Stimulated activated naive CD8-positive, alpha-beta T cell treated with anti-CD3 and anti-CD28 coated beads, Interleukin-15, amount 100 ng/mL, for 72 hours (primary cell): Measurements from ENCODE around the gene AFDN.

Experiments
- ATAC-seq: fragments of 150-1000 bp; cut with Tn5 transposase; 2 replicates; pipeline ENCODE4 v1.10.0; 2021; ENCODE audit warnings: mild to moderate bottlenecking, moderate library complexity
- DNase-seq, 2 donors: peaks; one replicate each; pipeline ENCODE4 v3.0.0; 2021 to 2022
- H3K27ac Mint-ChIP-seq, 2 donors: one replicate each; pipeline ENCODE4 v1.8.0; 2022; ENCODE audit warnings: mild to moderate bottlenecking in 2 of 2, mixed read lengths in 2 of 2, moderate library complexity in 2 of 2
- H3K27me3 Mint-ChIP-seq: one replicate; pipeline ENCODE4 v1.8.0; 2022; ENCODE audit warnings: mixed read lengths
- H3K4me1 Mint-ChIP-seq: one replicate; pipeline ENCODE4 v1.8.0; 2022; ENCODE audit warnings: mild to moderate bottlenecking, mixed read lengths
- H3K4me3 Mint-ChIP-seq, 2 donors: one replicate each; pipeline ENCODE4 v1.8.0; 2022; ENCODE audit warnings: mild to moderate bottlenecking in 2 of 2, mixed read lengths in 2 of 2, moderate library complexity in 1 of 2
- H3K9me3 Mint-ChIP-seq, 2 donors: one replicate each; pipeline ENCODE4 v1.8.0; 2022; ENCODE audit warnings: mixed read lengths in 2 of 2

The AFDN gene

GRCh38 chr6:167824591-167825331 lies 1.9 kb upstream of the AFDN start:
- no peaks in the 10 kb centered on the region for H3K9me3 Mint-ChIP-seq
- H3K27me3 Mint-ChIP-seq = peaks cover 71% of the 10 kb centered on the region
- no peak overlapping the region for H3K4me3 Mint-ChIP-seq
- no peak for DNase-seq
- no peak for ATAC-seq
- H3K4me1 Mint-ChIP-seq = peaks cover 32% of the 10 kb centered on the region
- H3K27ac Mint-ChIP-seq = no peak overlapping the region

GRCh38 chr6:167825332-167826229 lies 1.1 kb upstream of the AFDN start:
- ATAC-seq (peak; percentile 36), DNase-seq (peak in 1 of 2 donors; percentile 32)
- H3K27ac Mint-ChIP-seq = peak overlapping the region in 1 of 2 donors; percentile 59
- peaks cover 72% of the 10 kb centered on the region for H3K27me3 Mint-ChIP-seq
- peaks cover 37% of the 10 kb centered on the region for H3K4me1 Mint-ChIP-seq
- H3K9me3 Mint-ChIP-seq = no peaks in the 10 kb centered on the region
- H3K4me3 Mint-ChIP-seq = peak overlapping the region; percentile 86 to 90

- Mint-ChIP-seq H3K4me3 (peak overlapping the region; percentile 86 to 90), H3K27ac (peak overlapping the region in 1 of 2 donors; percentile 90), H3K27me3 (peaks cover 69% of the 10 kb centered on the region), H3K9me3 (no peaks in the 10 kb centered on the region), H3K4me1 (peaks cover 45% of the 10 kb centered on the region)
- peak; percentile 90 for ATAC-seq
- peak; percentile 61 to 64 for DNase-seq
These were observed 348 bp upstream of the AFDN start for GRCh38 chr6:167826230-167826895.

- Mint-ChIP-seq H3K4me1 (peaks cover 56% of the 10 kb centered on the region), H3K4me3 (peak overlapping the region; percentile 87 to 89), H3K9me3 (no peaks in the 10 kb centered on the region), H3K27ac (peak overlapping the region in 1 of 2 donors; percentile 76), H3K27me3 (peaks cover 65% of the 10 kb centered on the region)
- ATAC-seq (peak; percentile 53), DNase-seq (peak; percentile 40)
These were observed 1.0 kb downstream of the AFDN start for GRCh38 chr6:167827583-167828324.

GRCh38 chr6:167828325-167828956 lies 1.7 kb downstream of the AFDN start:
- ATAC-seq = no peak
- H3K4me3 Mint-ChIP-seq = peak overlapping the region; percentile 87 to 89
- no peaks in the 10 kb centered on the region for H3K9me3 Mint-ChIP-seq
- peaks cover 65% of the 10 kb centered on the region for H3K27me3 Mint-ChIP-seq
- DNase-seq = no peak
- no peak overlapping the region for H3K27ac Mint-ChIP-seq
- peaks cover 62% of the 10 kb centered on the region for H3K4me1 Mint-ChIP-seq

GRCh38 chr6:167829513-167829912 lies 2.8 kb downstream of the AFDN start:
- H3K9me3 Mint-ChIP-seq = no peaks in the 10 kb centered on the region
- H3K4me1 Mint-ChIP-seq = peaks cover 70% of the 10 kb centered on the region
- ATAC-seq (no peak), DNase-seq (no peak)
- H3K27me3 Mint-ChIP-seq = peaks cover 66% of the 10 kb centered on the region
- H3K27ac Mint-ChIP-seq = no peak overlapping the region
- no peak overlapping the region for H3K4me3 Mint-ChIP-seq

- DNase-seq (no peak), ATAC-seq (no peak)
- peaks cover 52% of the 10 kb centered on the region for H3K27me3 Mint-ChIP-seq
- H3K27ac Mint-ChIP-seq = no peak overlapping the region
- H3K4me1 Mint-ChIP-seq = peaks cover 60% of the 10 kb centered on the region
- H3K4me3 Mint-ChIP-seq = peak overlapping the region; percentile 46 to 68
- H3K9me3 Mint-ChIP-seq = no peaks in the 10 kb centered on the region
These were observed 4.6 kb downstream of the AFDN start for GRCh38 chr6:167831281-167831828.

GRCh38 chr6:167832497-167833395 lies 6.0 kb downstream of the AFDN start:
- peak overlapping the region; percentile 61 to 64 for H3K4me3 Mint-ChIP-seq
- no peaks in the 10 kb centered on the region for H3K9me3 Mint-ChIP-seq
- DNase-seq = no peak
- peaks cover 44% of the 10 kb centered on the region for H3K27me3 Mint-ChIP-seq
- ATAC-seq = peak; percentile 68
- peaks cover 54% of the 10 kb centered on the region for H3K4me1 Mint-ChIP-seq
- H3K27ac Mint-ChIP-seq = no peak overlapping the region

- H3K27ac Mint-ChIP-seq = no peak overlapping the region
- peaks cover 48% of the 10 kb centered on the region for H3K4me1 Mint-ChIP-seq
- ATAC-seq = peak; percentile 77
- peaks cover 42% of the 10 kb centered on the region for H3K27me3 Mint-ChIP-seq
- DNase-seq = no peak
- H3K9me3 Mint-ChIP-seq = no peaks in the 10 kb centered on the region
- peak overlapping the region; percentile 61 to 64 for H3K4me3 Mint-ChIP-seq
These were observed 6.7 kb downstream of the AFDN start for GRCh38 chr6:167833396-167833763.

- Mint-ChIP-seq H3K27me3 (peaks cover 29% of the 10 kb centered on the region), H3K27ac (no peak overlapping the region), H3K4me1 (peaks cover 40% of the 10 kb centered on the region), H3K9me3 (no peaks in the 10 kb centered on the region), H3K4me3 (no peak overlapping the region)
- DNase-seq = no peak
- ATAC-seq = no peak
These were observed 8.5 kb downstream of the AFDN start for GRCh38 chr6:167835260-167835659.

- Mint-ChIP-seq H3K27me3 (peaks cover 22% of the 10 kb centered on the region), H3K4me3 (no peak overlapping the region), H3K9me3 (no peaks in the 10 kb centered on the region), H3K27ac (no peak overlapping the region), H3K4me1 (peaks cover 25% of the 10 kb centered on the region)
- DNase-seq (no peak), ATAC-seq (no peak)
These were observed 10.0 kb downstream of the AFDN start for GRCh38 chr6:167836721-167837120.

- H3K4me1 Mint-ChIP-seq = peaks cover 13% of the 10 kb centered on the region
- no peak for ATAC-seq
- H3K27me3 Mint-ChIP-seq = peaks cover 16% of the 10 kb centered on the region
- no peak overlapping the region for H3K27ac Mint-ChIP-seq
- H3K4me3 Mint-ChIP-seq = no peak overlapping the region
- DNase-seq = no peak
- H3K9me3 Mint-ChIP-seq = no peaks in the 10 kb centered on the region
These were observed 11.6 kb downstream of the AFDN start for GRCh38 chr6:167838207-167838748.

GRCh38 chr6:167839343-167839742 lies 12.6 kb downstream of the AFDN start:
- ATAC-seq (no peak), DNase-seq (no peak)
- Mint-ChIP-seq H3K4me3 (no peak overlapping the region), H3K27ac (no peak overlapping the region), H3K27me3 (peaks cover 13% of the 10 kb centered on the region), H3K9me3 (no peaks in the 10 kb centered on the region), H3K4me1 (peaks cover 5% of the 10 kb centered on the region)
